Measurements from ENCODE around the gene C20orf202.

C20orf202 gene

GRCh38 chr20:1184638-1185315 is 18.5 kb upstream of the C20orf202 start, which contains the start of gene TMEM74B:
TMEM74B (minus strand) TSS chr20:1184981; CDS start chr20:1183801, 1,180 bp downstream.
- DNase-seq, result no peak

- DNase-seq, result no peak
Observed at GRCh38 chr20:1185316-1185741, 17.9 kb upstream of the C20orf202 start.

DNA sequence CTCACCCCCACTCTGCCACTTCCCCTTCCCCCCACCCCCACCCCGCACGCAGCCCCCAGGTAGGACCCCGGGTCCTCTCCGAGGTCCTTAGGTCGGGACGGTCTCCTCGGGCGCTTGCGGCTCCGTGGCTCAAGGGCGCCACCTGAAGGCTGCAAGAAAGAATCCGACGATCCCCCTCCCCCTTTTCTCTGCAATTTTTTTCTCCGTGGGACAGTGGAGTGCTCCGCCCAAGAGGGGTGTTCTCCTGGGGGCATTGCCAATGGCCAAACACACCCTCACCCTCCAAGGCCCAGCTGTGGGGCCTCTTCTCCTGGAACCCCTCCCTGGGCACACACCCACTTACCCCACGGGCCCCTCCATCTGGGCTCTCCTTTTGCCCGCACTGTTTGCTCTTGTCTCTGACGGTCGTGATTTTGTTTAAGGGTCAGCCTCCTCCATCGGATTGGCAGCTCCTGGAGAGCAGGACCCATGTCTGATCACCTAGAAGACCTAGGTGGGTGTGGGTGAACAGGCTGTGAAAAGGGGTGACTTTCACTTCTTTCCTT is 17.4 kb upstream of the C20orf202 start:
- DNase-seq, result no peak

DNA sequence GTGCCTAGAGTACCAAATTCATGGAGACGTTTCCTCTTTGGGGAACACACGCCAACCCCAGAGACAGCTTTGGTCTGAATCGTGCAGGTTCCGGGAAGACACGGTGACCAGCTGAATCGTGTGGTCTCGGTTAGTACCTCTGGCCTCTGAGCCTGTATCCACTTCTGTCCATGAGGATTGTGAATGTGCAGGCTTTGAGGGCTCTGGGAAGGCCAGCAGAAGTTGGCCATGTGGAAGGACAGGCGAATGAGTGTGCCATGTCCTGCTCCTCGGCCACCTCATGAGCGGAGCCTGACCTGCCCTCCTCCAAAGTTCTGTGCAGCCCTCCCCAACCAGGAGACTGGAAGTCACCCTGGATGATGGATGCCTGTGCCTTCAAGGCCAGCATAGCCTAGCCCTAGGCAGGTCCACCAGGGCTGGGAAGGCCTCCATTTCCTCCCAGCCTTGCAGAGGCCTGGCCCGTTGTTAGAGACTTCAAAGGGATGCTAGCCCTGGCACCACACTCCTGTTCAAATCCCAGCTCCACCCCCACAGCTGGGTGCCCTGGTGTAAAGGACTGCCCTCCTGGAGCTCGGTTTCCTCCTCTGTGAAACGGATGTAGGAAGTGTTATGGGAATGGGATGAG is 16.8 kb upstream of the C20orf202 start:
- DNase-seq, result no peak

GRCh38 chr20:1187605-1188171 is 15.6 kb upstream of the C20orf202 start:
- no peak for DNase-seq

- DNase-seq, result no peak
Observed at GRCh38 chr20:1188347-1188746, 14.9 kb upstream of the C20orf202 start.

- no peak for DNase-seq
Observed at GRCh38 chr20:1189827-1190226, 13.4 kb upstream of the C20orf202 start.

- no peak for DNase-seq
Observed at GRCh38 chr20:1190847-1191246, 12.4 kb upstream of the C20orf202 start.

DNA sequence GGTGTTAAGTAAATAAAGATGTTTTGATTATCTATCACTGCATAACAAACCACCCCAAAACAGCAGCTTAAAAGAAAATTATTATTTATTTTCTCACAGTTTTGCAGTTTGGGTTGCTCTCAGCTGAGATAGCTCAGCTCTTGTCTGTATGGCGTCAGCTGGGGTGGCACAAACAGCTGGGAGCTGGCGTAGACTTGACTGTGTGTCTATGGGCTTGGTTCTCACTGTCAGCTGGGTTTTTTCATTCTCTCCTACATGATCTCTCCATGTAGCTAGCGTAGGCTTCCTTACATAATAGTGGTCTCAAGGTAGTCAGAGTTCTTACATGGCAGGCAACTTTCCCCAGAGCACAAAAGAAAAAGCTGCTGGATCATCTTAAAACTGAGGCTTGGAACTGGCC is 12.0 kb upstream of the C20orf202 start:
- no peak for DNase-seq

DNA sequence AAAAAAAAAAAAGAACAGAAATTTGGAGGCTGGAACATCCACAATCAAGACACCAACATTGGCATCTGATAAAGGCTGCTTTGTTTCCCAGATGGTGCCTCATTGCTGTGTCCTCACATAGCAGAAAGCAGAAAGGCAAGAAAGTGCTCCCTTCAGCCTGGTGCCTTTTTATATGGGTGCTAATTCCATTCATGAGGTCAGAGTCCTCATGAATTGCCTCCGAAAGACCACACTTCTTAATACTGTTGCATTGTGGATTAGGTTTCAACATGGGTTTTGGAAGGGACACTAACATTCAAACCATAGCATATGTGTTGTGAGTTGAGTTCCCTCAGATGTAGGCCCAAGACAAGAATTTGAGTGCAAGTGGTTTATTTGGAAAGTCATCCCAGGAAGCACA is 8.0 kb upstream of the C20orf202 start:
- no peak for DNase-seq

- no peak for DNase-seq
Observed at GRCh38 chr20:1196634-1197033, 6.6 kb upstream of the C20orf202 start.

DNA sequence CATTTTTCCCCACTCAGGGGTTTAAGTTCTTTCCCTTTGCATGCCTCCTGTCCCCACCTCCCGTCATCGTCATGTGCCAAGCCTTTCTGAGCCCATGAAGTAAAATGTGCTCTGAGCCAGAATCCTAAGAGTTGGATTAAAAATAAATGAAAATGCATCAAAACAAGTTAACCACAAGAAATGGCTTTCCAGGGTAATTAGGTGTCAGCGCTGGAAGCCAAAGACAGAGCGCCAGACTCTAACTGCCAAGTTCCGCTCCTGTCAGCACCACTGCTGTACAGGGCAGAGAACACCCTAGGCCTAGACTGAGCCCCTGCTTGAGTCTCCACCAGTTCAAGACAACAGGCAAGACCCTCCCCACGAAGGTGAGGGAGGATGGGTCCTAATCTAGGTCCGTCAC is 5.5 kb upstream of the C20orf202 start:
- no peak for DNase-seq

DNA sequence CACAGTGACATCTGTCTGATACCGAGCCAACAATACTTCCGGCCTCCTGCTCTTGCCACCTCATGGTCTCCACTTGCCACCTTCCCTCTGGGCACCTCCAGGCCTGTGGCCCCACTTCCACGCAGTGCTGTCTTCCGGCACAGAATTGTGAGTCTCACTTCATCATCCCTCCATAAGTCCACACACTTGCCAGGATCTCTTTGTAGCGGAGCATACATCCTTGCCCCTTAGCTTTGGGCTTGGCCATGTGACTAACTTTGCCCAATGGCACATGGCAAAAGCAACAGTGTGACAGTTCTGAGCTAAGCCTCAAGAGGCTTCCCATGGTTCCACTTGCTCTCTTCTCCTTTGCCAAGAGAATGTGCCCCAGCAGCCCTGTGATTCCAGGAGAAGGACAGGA is 4.5 kb upstream of the C20orf202 start:
- DNase-seq, result no peak

GRCh38 chr20:1199212-1199873 is 3.9 kb upstream of the C20orf202 start:
- no peak for DNase-seq

GRCh38 chr20:1199964-1200363 is 3.3 kb upstream of the C20orf202 start:
- no peak for DNase-seq

DNA sequence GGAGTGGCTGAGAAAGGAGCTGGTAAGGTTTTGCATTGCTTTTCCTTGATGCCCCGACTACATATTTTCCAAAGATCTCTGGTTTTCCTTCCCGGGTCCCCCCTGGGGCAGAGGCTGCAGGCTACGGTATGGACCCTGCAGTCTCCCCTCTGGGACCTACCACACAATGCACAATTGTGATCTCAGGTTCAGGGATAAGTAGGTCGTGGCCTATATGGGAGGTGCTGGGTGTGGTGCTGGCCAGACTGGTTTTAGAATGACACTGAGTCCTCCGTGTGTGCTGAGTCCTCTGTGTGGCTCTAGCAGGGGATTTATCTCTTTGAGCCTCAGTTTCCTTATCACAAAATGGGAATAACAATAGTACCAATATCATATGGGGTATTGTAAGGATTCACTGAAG is 376 bp downstream of the C20orf202 start:
- DNase-seq, result no peak

DNA sequence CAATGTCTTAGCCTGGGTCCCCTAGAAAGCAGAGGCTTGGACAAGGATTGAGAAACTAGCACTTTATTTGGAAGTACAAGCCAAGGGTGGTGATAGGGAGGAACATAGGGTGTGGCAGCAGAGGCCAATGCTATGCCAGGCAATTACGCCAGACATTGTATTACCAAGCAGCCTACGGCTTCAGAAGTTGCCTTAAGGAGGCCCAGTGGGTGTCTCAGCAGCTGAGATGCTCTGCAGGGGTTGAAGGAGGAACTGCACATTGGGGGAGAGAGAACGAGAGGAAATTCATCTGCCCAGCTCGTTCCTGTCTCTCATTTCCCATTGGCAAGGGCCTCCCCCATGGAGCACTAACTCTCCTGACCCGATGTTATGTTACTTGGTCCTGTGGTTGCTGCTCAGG is 859 bp downstream of the C20orf202 start:
- no peak for DNase-seq

GRCh38 chr20:1204576-1204975 is 1.3 kb downstream of the C20orf202 start:
- no peak for DNase-seq

DNA sequence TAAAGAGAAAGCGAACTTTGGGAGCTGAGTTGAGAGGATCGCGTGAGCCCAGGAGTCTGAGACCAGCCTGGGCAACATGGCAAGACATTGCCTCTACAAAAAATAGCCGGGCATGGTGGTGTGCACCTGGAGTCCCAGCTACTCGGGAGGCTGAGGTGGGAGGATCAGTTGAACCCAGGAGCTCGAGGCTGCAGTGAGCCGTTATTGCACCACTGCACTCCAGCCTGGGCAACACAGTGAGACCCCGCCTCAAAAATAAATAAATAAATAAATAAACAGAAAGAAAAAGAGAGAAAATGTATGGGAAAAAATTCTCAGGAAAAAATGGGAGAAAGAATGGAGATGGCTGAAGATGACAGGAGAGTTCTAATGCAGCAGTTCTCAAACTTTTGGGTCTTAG is 2.5 kb downstream of the C20orf202 start:
- DNase-seq, result no peak

- DNase-seq, result no peak
Observed at GRCh38 chr20:1206366-1207148, 3.3 kb downstream of the C20orf202 start.

DNA sequence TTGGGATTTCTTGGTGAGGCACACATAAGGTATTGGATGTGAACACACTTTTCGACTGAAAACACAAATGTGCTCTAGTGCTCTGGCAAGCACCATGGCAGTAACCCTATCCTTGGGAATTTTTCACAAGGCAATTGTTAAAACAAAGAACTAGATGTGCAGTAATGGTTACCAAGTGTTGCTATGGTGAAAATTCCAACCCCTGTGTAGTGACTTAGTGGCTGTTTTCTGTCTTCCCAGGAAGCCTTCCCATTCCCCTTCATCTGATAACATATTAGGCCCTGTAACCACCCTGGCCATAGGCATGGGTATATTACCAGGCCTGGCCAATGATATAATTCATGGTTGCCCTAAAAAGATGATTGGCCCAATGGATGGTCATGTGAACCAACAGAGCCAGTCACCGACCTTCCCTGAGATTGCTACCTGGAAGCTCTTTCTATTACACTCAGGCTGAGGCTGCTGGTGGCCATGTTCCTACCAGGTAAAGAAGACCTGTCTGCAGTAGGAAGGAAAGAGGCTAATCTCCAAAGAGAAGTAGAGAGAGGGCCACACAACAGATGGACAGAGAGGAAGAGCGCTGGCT is 4.1 kb downstream of the C20orf202 start:
- no peak for DNase-seq

Data from SIG-M5 (cell line).